ENCODE data around the gene MAST1. TPM values are rescaled to one million over a fixed set of nuclear protein-coding genes. Genes with fewer than 3 reads are reported as not detected.
"Not testable (repeated sequence)": the region's sequence is repeated elsewhere in the genome, so short reads cannot be mapped to it uniquely, and the experiment has no call there.

MAST1 gene
- total RNA-seq, 1 experiment from 2014 or later, result 2.6 TPM

GRCh38 chr19:12796146-12797071, 41.9 kb upstream of the MAST1 start:
- Mint-ChIP-seq H3K27me3 (ENCODE audit: unreplicated experiment) (no peaks in the 10 kb centered on the region), H3K9me3 (ENCODE audit: low read depth, unreplicated experiment) (no peaks in the 10 kb centered on the region), H3K4me3 (ENCODE audit: low read depth, unreplicated experiment) (peak overlapping the region; percentile 56), H3K4me1 (ENCODE audit: low read depth, unreplicated experiment) (peaks cover 13% of the 10 kb centered on the region), H3K36me3 (ENCODE audit: insufficient read depth, unreplicated experiment) (peaks cover 73% of the 10 kb centered on the region), H3K27ac (ENCODE audit: unreplicated experiment) (peak overlapping the region; percentile 89)
- DNase-seq, result peak; percentile 70
- no TSS peak for BruUV-seq (replicated peaks)
- intact Hi-C loops (cut with micrococcal nuclease; ENCODE audit: unreplicated experiment), result loop anchor here (1.0 kb wide), 1 partner anchor 36 kb away; no protein-coding TSS in a partner anchor
- TF ChIP-seq, protein P1, sequence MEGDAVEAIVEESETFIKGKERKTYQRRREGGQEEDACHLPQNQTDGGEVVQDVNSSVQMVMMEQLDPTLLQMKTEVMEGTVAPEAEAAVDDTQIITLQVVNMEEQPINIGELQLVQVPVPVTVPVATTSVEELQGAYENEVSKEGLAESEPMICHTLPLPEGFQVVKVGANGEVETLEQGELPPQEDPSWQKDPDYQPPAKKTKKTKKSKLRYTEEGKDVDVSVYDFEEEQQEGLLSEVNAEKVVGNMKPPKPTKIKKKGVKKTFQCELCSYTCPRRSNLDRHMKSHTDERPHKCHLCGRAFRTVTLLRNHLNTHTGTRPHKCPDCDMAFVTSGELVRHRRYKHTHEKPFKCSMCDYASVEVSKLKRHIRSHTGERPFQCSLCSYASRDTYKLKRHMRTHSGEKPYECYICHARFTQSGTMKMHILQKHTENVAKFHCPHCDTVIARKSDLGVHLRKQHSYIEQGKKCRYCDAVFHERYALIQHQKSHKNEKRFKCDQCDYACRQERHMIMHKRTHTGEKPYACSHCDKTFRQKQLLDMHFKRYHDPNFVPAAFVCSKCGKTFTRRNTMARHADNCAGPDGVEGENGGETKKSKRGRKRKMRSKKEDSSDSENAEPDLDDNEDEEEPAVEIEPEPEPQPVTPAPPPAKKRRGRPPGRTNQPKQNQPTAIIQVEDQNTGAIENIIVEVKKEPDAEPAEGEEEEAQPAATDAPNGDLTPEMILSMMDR (IDR thresholded peaks at IDR 0.05; ENCODE audit: unreplicated experiment), result peak; percentile 86
- CTCF ChIA-PET, result interaction anchor here (0.6 to 2.4 kb wide), 7 partner anchors 19 to 1378 kb away, joined by 3 to 15 read pairs (median 3); partner anchors contain the start of gene RGL3

DNA sequence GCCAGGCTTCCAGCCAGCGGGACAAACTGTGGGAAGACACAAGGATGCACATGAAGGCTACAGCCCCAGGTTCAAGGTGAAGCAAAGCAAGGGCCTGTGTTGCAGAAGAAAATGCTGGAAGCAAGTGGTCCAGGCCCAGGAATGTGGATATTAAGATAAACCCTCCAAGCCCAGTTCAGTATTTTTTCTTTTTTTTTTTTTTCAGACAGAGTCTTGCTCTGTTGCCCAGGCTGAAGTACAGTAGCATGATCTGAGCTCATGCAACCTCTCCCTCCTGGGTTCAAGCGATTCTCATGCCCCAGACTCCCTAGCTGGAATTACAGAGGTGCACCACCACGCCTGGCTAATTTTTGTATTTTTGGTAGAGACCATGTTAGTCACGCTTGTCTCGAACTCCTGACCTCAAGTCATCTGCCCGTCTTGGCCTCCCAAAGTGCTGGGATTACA, 41.2 kb upstream of the MAST1 start:
- H3K4me3 Mint-ChIP-seq (ENCODE audit: low read depth, unreplicated experiment), result no peak overlapping the region
- TF ChIP-seq, protein P1 (IDR thresholded peaks at IDR 0.05; ENCODE audit: unreplicated experiment), result no peak
- DNase-seq, result no peak
- no TSS peak for BruUV-seq (replicated peaks)
- no peak overlapping the region for H3K27ac Mint-ChIP-seq (ENCODE audit: unreplicated experiment)
- intact Hi-C loops (cut with micrococcal nuclease; ENCODE audit: unreplicated experiment), result no loop called here
- no peaks in the 10 kb centered on the region for H3K9me3 Mint-ChIP-seq (ENCODE audit: low read depth, unreplicated experiment)
- CTCF ChIA-PET, result interaction anchor here (0.7 to 1.1 kb wide), 2 partner anchors 63 to 1378 kb away, joined by 3 read pairs; partner anchors contain the start of gene RGL3
- H3K4me1 Mint-ChIP-seq (ENCODE audit: low read depth, unreplicated experiment), result peaks cover 15% of the 10 kb centered on the region
- H3K36me3 Mint-ChIP-seq (ENCODE audit: insufficient read depth, unreplicated experiment), result peaks cover 73% of the 10 kb centered on the region
- H3K27me3 Mint-ChIP-seq (ENCODE audit: unreplicated experiment), result no peaks in the 10 kb centered on the region

- H3K4me3 Mint-ChIP-seq (ENCODE audit: low read depth, unreplicated experiment); DNase-seq; H3K9me3 Mint-ChIP-seq (ENCODE audit: low read depth, unreplicated experiment); intact Hi-C loops (cut with micrococcal nuclease; ENCODE audit: unreplicated experiment); H3K27me3 Mint-ChIP-seq (ENCODE audit: unreplicated experiment); H3K27ac Mint-ChIP-seq (ENCODE audit: unreplicated experiment); BruUV-seq (replicated peaks): not testable (repeated sequence)
- CTCF ChIA-PET, result interaction anchor here (0.7 to 1.1 kb wide), 2 partner anchors 64 to 1379 kb away, joined by 3 read pairs; partner anchors contain the start of gene RGL3
- H3K4me1 Mint-ChIP-seq (ENCODE audit: low read depth, unreplicated experiment), result peaks cover 20% of the 10 kb centered on the region
- H3K36me3 Mint-ChIP-seq (ENCODE audit: insufficient read depth, unreplicated experiment), result peaks cover 73% of the 10 kb centered on the region
Measured at GRCh38 chr19:12797607-12798006, 40.7 kb upstream of the MAST1 start.

GRCh38 chr19:12799742-12800465, 38.4 kb upstream of the MAST1 start:
- Mint-ChIP-seq H3K4me3 (ENCODE audit: low read depth, unreplicated experiment) (peak overlapping the region; percentile 59), H3K27me3 (ENCODE audit: unreplicated experiment) (no peaks in the 10 kb centered on the region), H3K27ac (ENCODE audit: unreplicated experiment) (no peak overlapping the region), H3K36me3 (ENCODE audit: insufficient read depth, unreplicated experiment) (peaks cover 52% of the 10 kb centered on the region), H3K4me1 (ENCODE audit: low read depth, unreplicated experiment) (peaks cover 21% of the 10 kb centered on the region), H3K9me3 (ENCODE audit: low read depth, unreplicated experiment) (no peaks in the 10 kb centered on the region)
- intact Hi-C loops (cut with micrococcal nuclease; ENCODE audit: unreplicated experiment), result no loop called here
- BruUV-seq (replicated peaks), result TSS peak; percentile 56
- TF ChIP-seq, protein P1 (IDR thresholded peaks at IDR 0.05; ENCODE audit: unreplicated experiment), result no peak
- no peak for DNase-seq
- CTCF ChIA-PET, result no interaction called here
